Keratinocyte (primary cell): Measurements from ENCODE around the gene SNTG2.

Experiments used
- EZH2 ChIP-seq: IDR thresholded peaks from one replicate; pipeline ENCODE4 v1.6.1; 2012; ENCODE audit warnings: inconsistent platforms, mild to moderate bottlenecking, low read length, moderate library complexity
- TF ChIP-seq, protein P1 (sequence below), 3 experiments: IDR thresholded peaks in 1 of 3; conservative IDR thresholded peaks in 1 of 3; optimal IDR thresholded peaks in 1 of 3; 2 replicates in 2 of 3; 3 replicates in 1 of 3; pipeline versions ENCODE3 to v1.5.1; 2011; ENCODE audit warnings: low read length in 3 of 3, mild to moderate bottlenecking in 3 of 3, moderate library complexity in 2 of 3, control low read depth in 1 of 3, inconsistent platforms in 1 of 3; ENCODE audit not compliant: insufficient read depth in 2 of 3; ENCODE audit errors: extremely low read depth in 1 of 3

DNA sequence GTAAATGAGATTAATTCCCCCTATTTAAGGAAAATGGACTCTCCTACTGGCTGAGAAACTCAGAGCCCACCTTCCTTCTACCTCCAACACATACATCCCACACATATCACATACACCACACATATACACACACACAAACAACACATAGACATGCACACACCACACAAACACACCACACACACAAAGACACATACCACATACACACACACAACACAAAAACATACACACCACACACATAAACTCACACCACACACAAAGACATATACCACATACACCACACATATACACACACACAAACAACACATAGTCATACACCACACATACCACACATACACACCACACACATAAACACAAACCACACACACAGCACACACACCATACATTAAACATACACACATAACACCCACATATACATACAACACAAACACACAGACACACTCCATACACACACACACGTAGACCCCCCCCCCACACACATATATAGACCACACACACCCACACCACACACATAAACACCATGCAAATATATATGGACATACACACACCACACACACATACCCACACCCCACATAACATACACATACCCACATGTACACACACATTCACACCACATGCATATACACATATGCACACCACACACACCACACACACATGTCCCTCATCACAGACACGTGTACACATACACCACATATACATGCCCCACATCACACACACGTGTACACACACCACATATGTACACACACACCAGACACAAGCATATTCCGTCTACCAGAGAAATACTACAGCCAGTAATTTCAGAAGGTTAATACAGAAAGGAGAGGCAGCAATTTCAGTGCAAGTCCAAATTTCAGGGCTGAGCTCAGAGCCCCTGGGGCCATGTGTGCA lies 204.3 kb downstream of the SNTG2 start:
- TF ChIP-seq, protein P1, sequence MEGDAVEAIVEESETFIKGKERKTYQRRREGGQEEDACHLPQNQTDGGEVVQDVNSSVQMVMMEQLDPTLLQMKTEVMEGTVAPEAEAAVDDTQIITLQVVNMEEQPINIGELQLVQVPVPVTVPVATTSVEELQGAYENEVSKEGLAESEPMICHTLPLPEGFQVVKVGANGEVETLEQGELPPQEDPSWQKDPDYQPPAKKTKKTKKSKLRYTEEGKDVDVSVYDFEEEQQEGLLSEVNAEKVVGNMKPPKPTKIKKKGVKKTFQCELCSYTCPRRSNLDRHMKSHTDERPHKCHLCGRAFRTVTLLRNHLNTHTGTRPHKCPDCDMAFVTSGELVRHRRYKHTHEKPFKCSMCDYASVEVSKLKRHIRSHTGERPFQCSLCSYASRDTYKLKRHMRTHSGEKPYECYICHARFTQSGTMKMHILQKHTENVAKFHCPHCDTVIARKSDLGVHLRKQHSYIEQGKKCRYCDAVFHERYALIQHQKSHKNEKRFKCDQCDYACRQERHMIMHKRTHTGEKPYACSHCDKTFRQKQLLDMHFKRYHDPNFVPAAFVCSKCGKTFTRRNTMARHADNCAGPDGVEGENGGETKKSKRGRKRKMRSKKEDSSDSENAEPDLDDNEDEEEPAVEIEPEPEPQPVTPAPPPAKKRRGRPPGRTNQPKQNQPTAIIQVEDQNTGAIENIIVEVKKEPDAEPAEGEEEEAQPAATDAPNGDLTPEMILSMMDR (optimal IDR thresholded peaks at IDR 0.05 in 1 of 3, IDR thresholded peaks at IDR 0.05 in 1 of 3, conservative IDR thresholded peaks at IDR 0.05 in 1 of 3; ENCODE audit: extremely low read depth in 1 of 3, insufficient read depth in 2 of 3, low read length in 3 of 3), result no peak
- no peak for TF ChIP-seq EZH2
